AML-193 (cell line): Measurements from ENCODE around the gene FER.
"Not testable (repeated sequence)": the region's sequence is repeated elsewhere in the genome, so short reads cannot be mapped to it uniquely, and the experiment has no call there.

ENCODE experiments used
- DNase-seq, 2 experiments: peaks; one replicate each; lab custom pipeline; 2025; lab: John Stamatoyannopoulos, UW

FER gene

DNA sequence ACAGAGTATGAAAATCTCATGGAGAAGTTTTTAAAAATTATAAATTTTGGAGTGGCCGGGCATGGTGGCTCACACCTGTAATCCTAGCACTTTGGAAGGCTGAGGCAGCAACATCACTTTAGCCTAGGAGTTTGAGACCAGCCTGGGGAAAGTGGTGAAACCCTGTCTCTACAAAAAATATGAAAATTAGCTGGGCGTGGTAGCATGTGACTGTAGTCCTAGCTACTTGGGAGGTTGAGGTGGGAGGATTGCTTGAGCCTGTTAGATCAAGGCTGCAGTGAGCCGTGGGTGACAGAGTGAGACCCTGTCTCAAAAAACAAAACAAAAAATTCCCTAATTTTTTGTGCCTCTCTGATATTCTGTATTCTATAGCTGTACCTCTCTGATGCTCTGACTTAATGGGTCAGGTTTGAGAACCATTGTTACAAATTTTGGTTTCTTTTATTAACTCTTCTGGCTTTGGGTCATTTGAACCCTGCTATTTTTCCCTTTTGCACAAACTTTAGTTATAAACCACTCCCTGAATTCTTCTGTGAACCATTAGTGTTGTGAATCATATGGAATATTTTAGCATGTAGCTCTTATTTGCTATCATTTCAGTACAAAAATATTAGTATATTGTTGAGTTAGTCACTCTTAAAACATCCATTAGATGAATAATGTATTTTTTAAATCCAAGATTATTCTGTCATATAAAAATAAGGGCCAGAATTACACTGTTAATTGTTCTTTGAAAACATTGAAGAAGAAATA lies 51.0 kb downstream of the FER start:
- no peak for DNase-seq

GRCh38 chr5:108801301-108801700 lies 53.6 kb downstream of the FER start:
- no peak for DNase-seq

- DNase-seq: peak; percentile 3 to 35
Measured at GRCh38 chr5:108801776-108802175, 54.1 kb downstream of the FER start.

GRCh38 chr5:108810717-108811116 lies 63.0 kb downstream of the FER start:
- DNase-seq: no peak

DNA sequence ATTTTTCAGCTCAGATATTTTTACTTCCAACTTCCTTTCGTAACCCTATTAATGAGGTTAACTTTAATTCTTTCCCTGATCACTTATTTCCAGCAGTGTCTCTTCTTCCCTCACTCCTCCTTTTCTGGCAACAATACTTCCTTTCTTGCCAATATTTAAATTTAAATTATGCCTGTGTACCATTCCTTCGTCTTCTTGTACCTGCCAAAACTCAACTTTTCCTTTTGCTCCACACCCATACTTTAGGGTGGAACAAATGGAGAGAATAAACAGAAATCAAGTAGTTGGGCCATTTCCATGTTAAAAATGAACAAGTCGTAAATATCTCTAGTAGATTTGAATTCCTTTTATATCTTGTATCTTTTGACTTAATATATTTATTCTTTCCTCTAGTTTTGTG lies 66.0 kb downstream of the FER start:
- DNase-seq: no peak

DNA sequence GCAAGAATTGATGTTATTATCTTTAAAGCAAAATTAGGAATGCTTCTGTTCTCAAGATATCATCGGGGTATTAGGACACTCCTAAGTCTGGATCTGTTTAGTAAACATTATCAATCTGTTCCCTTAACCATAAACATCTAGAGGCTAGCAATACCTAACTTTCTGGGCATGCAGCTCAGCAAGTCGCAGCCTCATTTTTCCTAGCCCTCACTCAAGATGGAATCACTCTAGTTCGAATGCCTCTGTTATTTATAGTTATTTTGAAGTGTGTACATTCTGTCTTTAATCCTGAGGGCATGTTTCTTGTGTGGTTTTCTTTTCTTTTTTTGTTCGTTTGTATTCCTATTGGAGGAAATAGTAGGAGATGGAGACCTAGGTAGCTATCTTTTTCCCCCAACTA lies 66.9 kb downstream of the FER start:
- DNase-seq: no peak

DNA sequence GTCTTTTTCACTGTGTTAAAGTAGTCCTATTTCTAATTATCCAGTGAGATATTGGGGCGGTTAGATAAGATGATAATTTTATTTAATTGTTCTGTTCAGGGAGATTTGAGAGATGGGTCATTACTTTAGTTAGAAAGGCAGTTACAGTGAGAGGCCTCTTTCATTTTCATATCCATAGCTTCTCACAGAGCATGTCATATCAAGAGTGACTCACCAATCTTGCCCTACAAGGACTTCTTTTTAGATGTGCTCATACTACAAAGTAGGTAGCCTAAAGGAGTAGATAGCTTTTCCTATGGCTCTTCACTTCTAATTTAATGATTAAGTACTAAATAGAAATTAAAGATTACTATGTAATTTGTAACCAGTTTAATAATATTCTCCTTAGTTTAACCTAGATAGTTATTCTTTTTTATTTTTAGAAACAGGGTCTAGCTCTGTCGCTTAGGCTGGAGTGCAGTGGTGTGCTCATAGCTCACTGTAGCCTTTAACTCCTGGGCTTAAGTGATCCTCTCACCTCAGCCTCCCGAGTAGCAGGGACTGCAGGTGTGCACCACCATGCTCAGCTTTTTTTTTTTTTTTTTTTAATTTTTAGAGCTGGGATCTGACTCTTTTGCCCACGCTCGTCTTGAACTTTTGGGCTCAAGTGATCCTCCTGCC lies 71.0 kb downstream of the FER start:
- no peak for DNase-seq

GRCh38 chr5:108820983-108821382 lies 73.3 kb downstream of the FER start:
- no peak for DNase-seq

GRCh38 chr5:108822211-108822947 lies 74.7 kb downstream of the FER start:
- no peak for DNase-seq

GRCh38 chr5:108827131-108827530 lies 79.4 kb downstream of the FER start:
- DNase-seq: no peak

DNA sequence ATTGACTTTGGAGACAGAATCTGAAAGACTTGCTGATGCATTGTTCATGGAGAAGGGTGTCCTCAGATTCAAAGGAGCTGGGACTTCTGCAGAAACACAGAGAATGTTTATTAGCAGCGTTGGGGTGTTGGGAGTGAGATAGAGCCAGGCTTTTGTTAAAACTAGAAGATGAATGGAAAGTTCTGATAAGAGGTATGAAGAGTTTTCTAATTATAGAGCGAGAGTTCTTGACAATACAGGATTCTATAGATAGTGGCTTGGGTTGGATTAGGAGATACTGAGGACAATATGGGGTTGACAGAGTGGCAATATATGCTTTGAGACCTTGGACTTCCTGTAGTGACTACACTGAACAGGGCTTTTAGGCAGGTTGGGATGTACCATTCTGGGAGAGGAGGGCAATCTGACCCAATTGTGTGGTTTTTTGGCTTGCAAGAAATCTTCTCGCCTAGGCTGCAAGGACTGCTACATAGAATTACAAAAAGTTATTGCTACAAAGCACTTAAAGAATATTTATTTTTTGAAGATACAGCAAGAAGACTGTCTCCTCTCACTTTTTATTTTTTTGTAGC lies 83.1 kb downstream of the FER start:
- DNase-seq: no peak

DNA sequence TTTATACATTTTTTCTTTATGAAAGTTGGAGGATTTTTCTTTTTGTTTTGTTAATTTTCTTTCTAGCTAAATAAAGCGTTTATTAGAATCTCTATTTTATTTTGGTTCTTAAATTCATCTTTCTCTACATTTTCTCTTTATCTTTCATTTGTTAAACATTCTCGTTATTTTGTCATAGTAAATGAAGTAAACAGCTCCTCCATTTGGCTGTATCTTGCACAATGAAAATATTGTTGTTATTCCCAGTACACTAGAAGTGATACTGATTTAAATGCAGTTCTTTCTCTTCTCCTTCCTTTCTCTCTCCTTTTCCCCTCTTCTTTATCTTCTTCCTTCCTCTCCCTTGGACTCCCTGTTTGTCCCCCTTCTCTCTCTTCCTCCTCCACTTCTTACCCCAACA lies 88.8 kb downstream of the FER start:
- no peak for DNase-seq

GRCh38 chr5:108842260-108842941 lies 94.7 kb downstream of the FER start:
- DNase-seq: not testable (repeated sequence)

- DNase-seq: not testable (repeated sequence)
Measured at GRCh38 chr5:108851129-108851528, 103.4 kb downstream of the FER start.

DNA sequence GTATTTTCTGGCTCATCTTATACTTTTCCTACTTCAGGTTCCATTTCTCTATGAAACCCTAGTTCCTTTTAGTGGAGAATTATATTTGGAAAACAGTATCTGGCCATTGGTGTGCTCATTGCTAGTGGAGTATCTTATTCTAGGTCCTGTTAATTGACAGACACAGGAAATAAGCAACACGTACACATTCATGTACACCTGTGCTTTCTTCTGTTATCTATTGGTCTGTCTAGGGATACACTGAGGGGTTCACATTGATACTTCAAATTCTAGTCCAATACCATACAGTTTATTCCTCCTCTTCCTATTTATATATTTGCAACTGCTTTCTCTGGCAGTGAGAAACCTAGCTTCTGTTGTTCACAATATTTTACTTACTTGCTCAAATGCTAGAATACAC lies 110.2 kb downstream of the FER start:
- no peak for DNase-seq

- peak; percentile 86 to 94 for DNase-seq
Measured at GRCh38 chr5:108858959-108859358, 111.3 kb downstream of the FER start.

DNA sequence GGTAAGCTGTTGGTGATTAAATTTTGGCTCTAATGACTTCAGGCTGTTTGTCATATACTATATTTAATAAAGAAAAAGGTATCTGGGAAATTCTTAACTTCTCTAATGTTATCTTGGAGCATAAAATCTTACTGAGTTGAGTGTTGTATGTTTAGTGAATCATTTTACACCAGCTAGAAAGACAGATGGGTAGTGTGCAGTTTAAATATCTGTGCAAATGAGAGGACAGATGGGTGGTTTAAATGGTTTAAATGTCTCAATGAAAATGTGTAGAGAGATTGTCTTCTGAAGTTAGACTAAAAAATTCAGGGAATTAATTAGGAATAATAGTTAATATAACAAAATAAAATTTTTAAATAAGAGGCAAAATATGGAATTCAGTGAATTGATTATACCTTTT lies 114.5 kb downstream of the FER start:
- no peak for DNase-seq

DNA sequence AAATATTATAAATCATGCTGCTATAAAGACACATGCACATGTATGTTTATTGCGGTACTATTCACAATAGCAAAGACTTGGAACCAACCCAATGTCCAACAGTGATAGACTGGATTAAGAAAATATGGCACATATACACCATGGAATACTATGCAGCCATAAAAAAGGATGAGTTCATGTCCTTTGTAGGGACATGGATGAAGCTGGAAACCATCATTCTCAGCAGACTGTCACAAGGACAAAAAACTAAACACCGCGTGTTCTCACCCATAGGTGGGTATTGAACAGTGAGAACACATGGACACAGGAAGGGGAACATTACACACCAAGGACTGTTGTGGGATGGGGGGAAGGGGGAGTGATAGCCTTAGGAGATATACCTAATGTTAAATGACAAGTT lies 118.4 kb downstream of the FER start:
- DNase-seq: not testable (repeated sequence)

DNA sequence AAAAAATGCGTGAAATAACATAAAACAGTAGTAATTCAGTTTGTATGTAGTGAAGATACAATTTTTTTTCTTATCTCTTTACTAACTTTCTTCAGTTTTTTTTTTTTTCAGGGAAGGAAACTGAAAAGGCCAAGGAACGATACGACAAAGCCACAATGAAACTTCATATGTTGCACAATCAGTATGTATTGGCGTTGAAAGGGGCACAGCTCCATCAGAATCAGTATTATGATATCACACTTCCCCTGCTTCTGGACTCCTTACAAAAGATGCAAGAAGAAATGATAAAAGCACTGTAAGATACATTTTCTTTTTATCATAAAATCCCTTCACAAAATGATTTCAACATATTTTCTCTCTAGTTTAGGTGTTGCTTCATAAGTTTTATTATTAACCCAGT lies 120.0 kb downstream of the FER start:
- peak; percentile 69 to 73 for DNase-seq

DNA sequence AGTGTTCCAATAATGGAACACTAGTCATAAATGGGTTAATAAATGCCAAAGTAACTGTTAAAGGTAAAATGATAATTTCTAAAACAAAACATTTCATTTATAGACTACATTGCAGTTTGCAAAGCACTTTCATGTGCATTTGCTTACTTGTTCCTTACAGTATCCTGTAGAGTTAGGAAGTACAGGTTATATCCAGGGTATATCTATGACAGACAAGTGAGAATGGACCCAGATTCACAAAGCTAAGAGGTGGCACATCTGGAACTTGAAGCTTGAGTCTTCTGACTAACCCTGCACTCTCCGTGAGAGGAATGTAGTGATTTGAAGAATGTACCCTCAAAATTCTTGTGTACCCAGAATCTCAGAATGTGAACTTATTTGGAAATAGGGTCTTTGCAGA lies 121.4 kb downstream of the FER start:
- no peak for DNase-seq

- no peak for DNase-seq
Measured at GRCh38 chr5:108876451-108876850, 128.8 kb downstream of the FER start.

- DNase-seq: no peak
Measured at GRCh38 chr5:108878756-108879155, 131.1 kb downstream of the FER start.
